ENCODE data around the gene CRKL.
A peak's percentile ranks its signal among the peaks of the same experiment; 100 is the strongest.

CRKL gene

DNA sequence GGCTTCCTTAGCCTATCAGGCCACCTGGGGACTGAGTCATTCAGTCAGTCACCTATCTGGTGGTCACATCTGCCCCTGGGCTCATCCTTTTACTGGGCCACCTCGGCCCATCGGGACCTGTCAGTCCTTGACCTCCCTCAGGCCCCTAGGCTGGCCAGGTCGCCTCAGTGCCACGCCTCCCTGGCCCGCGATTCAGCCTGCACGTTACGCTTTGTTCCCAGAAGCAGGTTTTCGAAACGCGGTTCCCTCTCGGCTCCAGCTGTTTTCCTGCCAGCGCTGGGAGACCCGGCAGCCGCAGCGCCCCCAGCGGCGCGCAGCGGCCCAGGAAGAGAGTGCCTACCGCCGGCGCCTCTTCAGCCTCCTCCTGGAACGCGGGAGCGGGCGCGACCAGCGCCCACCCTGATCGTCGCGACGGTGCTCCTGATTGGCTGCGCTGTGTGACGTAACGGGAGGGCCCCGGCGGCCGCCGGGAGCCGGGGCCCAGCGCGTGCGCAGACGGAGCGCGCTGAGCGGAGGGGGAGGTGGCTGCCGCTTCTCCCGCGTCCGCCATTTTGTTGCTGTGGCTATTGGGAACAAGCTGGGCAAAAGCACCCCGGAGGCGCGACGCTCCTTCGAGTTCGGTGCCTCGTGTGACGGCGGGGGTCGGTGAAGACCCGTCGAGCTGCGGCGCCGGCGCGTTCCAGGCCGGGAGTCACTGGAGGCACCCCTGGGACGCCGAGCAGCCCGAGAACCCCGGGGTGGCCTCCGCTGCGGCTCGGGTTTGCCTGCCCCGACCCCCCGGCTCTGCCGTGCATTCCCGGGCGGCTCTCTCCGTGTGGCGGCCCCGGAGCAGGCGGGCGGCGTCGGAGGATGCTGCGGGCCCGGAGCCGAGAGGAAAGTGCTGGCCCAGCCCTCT lies at the start of gene CRKL (continued):
- TF ChIP-seq ZNF830 (tag by site-specific recombination; IDR thresholded peaks at IDR 0.05; ENCODE audit: low read depth): no peak
- no peak for TF ChIP-seq MZF1 (tag by site-specific recombination; IDR thresholded peaks at IDR 0.05; ENCODE audit: borderline replicate concordance)
- no peak for TF ChIP-seq ZNF37A (tag by site-specific recombination; IDR thresholded peaks at IDR 0.05)
- TF ChIP-seq ZNF510 (tag by site-specific recombination; IDR thresholded peaks at IDR 0.05; ENCODE audit: insufficient replicate concordance): no peak
- TF ChIP-seq ZNF416 (tag by site-specific recombination; IDR thresholded peaks at IDR 0.05): no peak
- TF ChIP-seq, protein P1, sequence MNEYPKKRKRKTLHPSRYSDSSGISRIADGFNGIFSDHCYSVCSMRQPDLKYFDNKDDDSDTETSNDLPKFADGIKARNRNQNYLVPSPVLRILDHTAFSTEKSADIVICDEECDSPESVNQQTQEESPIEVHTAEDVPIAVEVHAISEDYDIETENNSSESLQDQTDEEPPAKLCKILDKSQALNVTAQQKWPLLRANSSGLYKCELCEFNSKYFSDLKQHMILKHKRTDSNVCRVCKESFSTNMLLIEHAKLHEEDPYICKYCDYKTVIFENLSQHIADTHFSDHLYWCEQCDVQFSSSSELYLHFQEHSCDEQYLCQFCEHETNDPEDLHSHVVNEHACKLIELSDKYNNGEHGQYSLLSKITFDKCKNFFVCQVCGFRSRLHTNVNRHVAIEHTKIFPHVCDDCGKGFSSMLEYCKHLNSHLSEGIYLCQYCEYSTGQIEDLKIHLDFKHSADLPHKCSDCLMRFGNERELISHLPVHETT (tag by site-specific recombination; IDR thresholded peaks at IDR 0.05): peak; percentile 19; the same call in 1 of the 2 replicates
- TF ChIP-seq KLF9 (tag by site-specific recombination; IDR thresholded peaks at IDR 0.05; ENCODE audit: low read depth): peak; percentile 91
- no peak for TF ChIP-seq ZNF292 (tag by site-specific recombination; IDR thresholded peaks at IDR 0.05; ENCODE audit: borderline replicate concordance, low read depth)
- TF ChIP-seq, protein P2, sequence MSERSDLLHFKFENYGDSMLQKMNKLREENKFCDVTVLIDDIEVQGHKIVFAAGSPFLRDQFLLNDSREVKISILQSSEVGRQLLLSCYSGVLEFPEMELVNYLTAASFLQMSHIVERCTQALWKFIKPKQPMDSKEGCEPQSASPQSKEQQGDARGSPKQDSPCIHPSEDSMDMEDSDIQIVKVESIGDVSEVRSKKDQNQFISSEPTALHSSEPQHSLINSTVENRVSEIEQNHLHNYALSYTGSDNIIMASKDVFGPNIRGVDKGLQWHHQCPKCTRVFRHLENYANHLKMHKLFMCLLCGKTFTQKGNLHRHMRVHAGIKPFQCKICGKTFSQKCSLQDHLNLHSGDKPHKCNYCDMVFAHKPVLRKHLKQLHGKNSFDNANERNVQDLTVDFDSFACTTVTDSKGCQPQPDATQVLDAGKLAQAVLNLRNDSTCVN (tag by site-specific recombination; optimal IDR thresholded peaks at IDR 0.05): peak; percentile 85
- TF ChIP-seq ZIC2 (tag by site-specific recombination; IDR thresholded peaks at IDR 0.05): peak; percentile 62; the same call in 1 of the 2 replicates
- TF ChIP-seq, protein P3, sequence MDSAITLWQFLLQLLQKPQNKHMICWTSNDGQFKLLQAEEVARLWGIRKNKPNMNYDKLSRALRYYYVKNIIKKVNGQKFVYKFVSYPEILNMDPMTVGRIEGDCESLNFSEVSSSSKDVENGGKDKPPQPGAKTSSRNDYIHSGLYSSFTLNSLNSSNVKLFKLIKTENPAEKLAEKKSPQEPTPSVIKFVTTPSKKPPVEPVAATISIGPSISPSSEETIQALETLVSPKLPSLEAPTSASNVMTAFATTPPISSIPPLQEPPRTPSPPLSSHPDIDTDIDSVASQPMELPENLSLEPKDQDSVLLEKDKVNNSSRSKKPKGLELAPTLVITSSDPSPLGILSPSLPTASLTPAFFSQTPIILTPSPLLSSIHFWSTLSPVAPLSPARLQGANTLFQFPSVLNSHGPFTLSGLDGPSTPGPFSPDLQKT (IDR thresholded peaks at IDR 0.05; ENCODE audit: borderline replicate concordance, low read depth, low read length): no peak
- no peak for TF ChIP-seq ZNF132 (tag by site-specific recombination; IDR thresholded peaks at IDR 0.05; ENCODE audit: borderline replicate concordance)
- no peak for TF ChIP-seq ZNF658 (tag by site-specific recombination; IDR thresholded peaks at IDR 0.05)
- no peak for TF ChIP-seq ZNF48 (tag by site-specific recombination; IDR thresholded peaks at IDR 0.05)
- TF ChIP-seq, protein P4, sequence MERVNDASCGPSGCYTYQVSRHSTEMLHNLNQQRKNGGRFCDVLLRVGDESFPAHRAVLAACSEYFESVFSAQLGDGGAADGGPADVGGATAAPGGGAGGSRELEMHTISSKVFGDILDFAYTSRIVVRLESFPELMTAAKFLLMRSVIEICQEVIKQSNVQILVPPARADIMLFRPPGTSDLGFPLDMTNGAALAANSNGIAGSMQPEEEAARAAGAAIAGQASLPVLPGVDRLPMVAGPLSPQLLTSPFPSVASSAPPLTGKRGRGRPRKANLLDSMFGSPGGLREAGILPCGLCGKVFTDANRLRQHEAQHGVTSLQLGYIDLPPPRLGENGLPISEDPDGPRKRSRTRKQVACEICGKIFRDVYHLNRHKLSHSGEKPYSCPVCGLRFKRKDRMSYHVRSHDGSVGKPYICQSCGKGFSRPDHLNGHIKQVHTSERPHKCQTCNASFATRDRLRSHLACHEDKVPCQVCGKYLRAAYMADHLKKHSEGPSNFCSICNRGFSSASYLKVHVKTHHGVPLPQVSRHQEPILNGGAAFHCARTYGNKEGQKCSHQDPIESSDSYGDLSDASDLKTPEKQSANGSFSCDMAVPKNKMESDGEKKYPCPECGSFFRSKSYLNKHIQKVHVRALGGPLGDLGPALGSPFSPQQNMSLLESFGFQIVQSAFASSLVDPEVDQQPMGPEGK (tag by site-specific recombination; IDR thresholded peaks at IDR 0.05): peak; percentile 63; the same call in 1 of the 2 replicates
- TF ChIP-seq ZNF16 (tag by site-specific recombination; IDR thresholded peaks at IDR 0.05; ENCODE audit: low read depth): no peak
- TF ChIP-seq ZSCAN30 (tag by site-specific recombination; IDR thresholded peaks at IDR 0.05): peak; percentile 80; the same call in 1 of the 2 replicates
- no peak for TF ChIP-seq ZNF138 (tag by site-specific recombination; IDR thresholded peaks at IDR 0.05; ENCODE audit: borderline replicate concordance)
- TF ChIP-seq HOXC10 (CRISPR knock-in tag; IDR thresholded peaks at IDR 0.05): no peak
- no peak for TF ChIP-seq ZNF175 (tag by site-specific recombination; IDR thresholded peaks at IDR 0.05)
- TF ChIP-seq ZNF19 (tag by site-specific recombination; IDR thresholded peaks at IDR 0.05; ENCODE audit: low read depth): no peak
- TF ChIP-seq ZNF791 (tag by site-specific recombination; IDR thresholded peaks at IDR 0.05): no peak
- TF ChIP-seq, protein P5, sequence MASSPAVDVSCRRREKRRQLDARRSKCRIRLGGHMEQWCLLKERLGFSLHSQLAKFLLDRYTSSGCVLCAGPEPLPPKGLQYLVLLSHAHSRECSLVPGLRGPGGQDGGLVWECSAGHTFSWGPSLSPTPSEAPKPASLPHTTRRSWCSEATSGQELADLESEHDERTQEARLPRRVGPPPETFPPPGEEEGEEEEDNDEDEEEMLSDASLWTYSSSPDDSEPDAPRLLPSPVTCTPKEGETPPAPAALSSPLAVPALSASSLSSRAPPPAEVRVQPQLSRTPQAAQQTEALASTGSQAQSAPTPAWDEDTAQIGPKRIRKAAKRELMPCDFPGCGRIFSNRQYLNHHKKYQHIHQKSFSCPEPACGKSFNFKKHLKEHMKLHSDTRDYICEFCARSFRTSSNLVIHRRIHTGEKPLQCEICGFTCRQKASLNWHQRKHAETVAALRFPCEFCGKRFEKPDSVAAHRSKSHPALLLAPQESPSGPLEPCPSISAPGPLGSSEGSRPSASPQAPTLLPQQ (tag by site-specific recombination; IDR thresholded peaks at IDR 0.05): 0 out of 2 replicates have a peak, but pooled peaks have one; percentile 78
- TF ChIP-seq, protein P6, sequence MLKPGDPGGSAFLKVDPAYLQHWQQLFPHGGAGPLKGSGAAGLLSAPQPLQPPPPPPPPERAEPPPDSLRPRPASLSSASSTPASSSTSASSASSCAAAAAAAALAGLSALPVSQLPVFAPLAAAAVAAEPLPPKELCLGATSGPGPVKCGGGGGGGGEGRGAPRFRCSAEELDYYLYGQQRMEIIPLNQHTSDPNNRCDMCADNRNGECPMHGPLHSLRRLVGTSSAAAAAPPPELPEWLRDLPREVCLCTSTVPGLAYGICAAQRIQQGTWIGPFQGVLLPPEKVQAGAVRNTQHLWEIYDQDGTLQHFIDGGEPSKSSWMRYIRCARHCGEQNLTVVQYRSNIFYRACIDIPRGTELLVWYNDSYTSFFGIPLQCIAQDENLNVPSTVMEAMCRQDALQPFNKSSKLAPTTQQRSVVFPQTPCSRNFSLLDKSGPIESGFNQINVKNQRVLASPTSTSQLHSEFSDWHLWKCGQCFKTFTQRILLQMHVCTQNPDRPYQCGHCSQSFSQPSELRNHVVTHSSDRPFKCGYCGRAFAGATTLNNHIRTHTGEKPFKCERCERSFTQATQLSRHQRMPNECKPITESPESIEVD (tag by site-specific recombination; IDR thresholded peaks at IDR 0.05): no peak
- TF ChIP-seq ZNF843 (tag by site-specific recombination; IDR thresholded peaks at IDR 0.05): no peak
- TF ChIP-seq, protein P7, sequence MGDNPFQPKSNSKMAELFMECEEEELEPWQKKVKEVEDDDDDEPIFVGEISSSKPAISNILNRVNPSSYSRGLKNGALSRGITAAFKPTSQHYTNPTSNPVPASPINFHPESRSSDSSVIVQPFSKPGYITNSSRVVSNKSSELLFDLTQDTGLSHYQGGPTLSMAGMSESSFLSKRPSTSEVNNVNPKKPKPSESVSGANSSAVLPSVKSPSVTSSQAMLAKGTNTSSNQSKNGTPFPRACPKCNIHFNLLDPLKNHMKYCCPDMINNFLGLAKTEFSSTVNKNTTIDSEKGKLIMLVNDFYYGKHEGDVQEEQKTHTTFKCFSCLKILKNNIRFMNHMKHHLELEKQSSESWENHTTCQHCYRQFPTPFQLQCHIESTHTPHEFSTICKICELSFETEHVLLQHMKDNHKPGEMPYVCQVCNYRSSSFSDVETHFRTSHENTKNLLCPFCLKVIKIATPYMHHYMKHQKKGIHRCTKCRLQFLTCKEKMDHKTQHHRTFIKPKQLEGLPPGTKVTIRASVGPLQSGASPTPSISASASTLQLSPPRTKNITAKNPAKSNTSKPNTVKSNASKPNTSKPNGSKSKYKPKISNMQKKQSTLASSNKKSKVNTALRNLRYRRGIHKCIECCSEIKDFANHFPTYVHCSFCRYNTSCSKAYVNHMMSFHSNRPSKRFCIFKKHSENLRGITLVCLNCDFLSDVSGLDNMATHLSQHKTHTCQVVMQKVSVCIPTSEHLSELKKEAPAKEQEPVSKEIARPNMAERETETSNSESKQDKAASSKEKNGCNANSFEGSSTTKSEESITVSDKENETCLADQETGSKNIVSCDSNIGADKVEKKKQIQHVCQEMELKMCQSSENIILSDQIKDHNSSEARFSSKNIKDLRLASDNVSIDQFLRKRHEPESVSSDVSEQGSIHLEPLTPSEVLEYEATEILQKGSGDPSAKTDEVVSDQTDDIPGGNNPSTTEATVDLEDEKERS (tag by site-specific recombination; IDR thresholded peaks at IDR 0.05): no peak

Data from HEK293 (cell line).